Adipose tissue (tissue), 3 donors: ENCODE measurements around the gene NCKAP5L. TPM values are rescaled to one million over a fixed set of nuclear protein-coding genes. Genes with fewer than 3 reads are reported as not detected.

Experiments used
- H3K27ac ChIP-seq: one replicate; pipeline ENCODE4 v1.5.1; 2013; ENCODE audit warnings: low read depth, low read length
- WGBS, 3 donors: extraction: QIAGEN DNeasy Blood & Tissue Kit; methylation state at CpG; one replicate each; pipeline ENCODE4 v1.1.7; 2013; 5-methylcytosine and 5-hydroxymethylcytosine counted together
- polyA plus RNA-seq, 3 donors: library from polyadenylated mRNA; stranded (reverse); fragments of 200-250 nt; gene quantifications; one replicate each; pipeline ENCODE4 v1.2.3, GENCODE V29; 2013
- donor health status: healthy with polysubstance abuse.
- donor health status: Bipolar disorder and iron deficiency.
- donor health status: healthy.

Gene NCKAP5L
- polyA plus RNA-seq, 3 donors = 4.1 to 17.4 (median 11.6) TPM

DNA sequence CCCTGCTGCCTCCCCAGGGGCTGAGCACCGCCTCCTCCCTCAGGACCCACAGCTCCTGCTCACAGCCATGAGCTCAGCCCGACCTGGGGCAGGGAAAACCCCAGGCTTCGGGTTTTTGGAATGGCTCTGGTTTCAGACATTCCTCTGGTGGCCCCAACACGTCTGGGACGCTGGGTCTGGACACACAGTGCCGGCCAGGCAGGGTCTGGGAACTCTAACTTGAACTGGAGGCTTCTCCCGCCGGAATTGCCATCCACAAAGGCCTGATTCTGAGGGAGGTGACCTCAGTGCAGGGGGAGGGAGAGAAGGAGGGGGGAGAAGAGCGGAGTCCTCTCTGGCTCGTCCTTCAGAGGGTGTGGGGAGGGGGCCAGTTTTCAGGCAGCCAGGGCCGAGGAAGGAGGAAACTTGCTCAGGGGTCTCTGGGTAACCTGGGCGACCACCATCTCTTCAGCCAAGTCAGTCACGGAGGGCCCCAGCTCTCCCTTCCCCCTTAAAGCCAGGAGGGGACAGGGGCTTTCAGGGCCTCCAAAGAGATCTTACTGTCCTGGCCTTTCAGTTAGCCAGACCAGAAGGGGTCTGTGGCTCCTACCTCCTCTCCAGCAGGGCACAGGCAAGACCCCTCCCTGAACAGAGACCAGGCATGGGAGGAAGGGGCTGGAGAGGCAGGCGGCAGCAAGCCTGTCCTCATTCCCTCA, 19.4 kb downstream of the NCKAP5L start:
- peak overlapping the region; percentile 25 for H3K27ac ChIP-seq
- WGBS, 3 donors = 57 to 73% (median 58%) methylated on average over 14 of the region's 14 CpGs

DNA sequence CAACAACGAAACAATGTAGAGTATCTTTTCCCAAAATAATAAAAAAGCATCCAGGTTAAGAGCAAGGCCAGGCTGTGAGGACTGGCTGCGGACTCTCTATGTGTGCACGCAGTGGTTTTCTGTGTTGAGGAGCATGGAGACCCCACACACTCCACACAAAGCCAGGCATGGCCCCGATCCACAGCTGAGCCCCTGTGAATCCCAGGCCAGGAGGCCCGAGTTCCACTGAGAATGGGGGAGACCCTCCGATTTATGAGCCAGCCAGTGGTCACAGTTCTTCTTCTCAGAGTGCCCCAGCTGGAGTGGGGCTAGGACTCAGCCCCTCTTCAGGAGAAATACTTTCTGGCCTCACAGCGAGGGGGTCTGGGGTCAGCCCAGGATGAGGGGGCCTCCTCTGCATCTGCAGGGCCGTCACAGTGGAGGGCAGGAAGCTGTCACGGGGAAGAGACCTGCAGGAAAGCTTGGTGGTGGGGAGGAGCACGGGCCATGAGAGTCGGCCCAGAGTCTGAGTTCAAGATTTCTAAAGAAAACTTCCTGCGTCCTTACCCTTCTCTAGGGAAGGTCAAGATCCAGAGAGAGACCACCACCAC, 20.1 kb downstream of the NCKAP5L start:
- H3K27ac ChIP-seq = no peak overlapping the region
- 77 to 90% (median 82%) methylated on average over 12 of the region's 12 CpGs for WGBS, 3 donors

DNA sequence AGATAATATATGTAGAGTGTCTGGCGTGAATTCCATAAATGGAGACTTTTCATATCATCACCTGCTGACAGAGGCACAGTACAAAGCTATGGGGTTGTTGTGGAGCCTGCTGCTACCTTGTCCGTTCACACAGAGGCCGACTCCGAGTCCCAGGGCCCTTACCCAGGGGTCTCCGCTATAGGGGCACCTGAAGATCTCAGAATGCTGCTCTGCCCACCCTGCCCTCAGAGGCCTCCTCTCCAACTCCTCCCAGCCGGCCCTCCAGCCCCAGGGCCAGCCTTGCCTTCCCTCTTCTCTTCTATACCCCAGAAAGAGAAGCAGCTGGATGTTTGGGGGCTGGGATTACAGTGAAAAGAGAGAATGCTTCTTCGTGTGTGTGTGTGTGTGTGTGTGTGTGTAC, 21.3 kb downstream of the NCKAP5L start:
- WGBS, 3 donors = 86 to 93% (median 90%) methylated on average over 7 of the region's 7 CpGs
- no peak overlapping the region for H3K27ac ChIP-seq

DNA sequence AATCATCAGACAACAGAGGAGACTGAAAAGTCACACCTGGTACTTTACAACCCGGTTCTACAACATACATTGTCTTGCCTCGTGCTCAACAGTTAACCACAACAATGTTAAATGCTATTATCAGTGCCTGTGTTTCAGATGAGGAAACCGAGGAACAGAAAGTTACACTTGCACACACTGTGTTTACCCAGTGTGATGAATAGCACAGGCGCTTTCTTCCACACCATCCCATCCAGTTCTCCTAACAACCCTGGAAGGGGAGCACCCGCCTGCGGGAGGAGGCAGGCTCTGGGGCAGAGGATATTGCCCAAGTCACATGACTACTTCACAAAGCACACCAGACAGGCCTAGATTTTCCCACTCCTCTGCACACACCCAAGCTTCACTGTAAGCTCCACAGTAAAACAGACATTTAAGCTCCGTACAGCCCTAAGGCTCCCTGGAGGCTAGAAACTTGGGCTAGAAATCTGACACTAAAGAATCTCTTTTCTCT, 21.8 kb downstream of the NCKAP5L start:
- 82 to 88% (median 87%) methylated on average over 7 of the region's 7 CpGs for WGBS, 3 donors
- H3K27ac ChIP-seq = no peak overlapping the region

DNA sequence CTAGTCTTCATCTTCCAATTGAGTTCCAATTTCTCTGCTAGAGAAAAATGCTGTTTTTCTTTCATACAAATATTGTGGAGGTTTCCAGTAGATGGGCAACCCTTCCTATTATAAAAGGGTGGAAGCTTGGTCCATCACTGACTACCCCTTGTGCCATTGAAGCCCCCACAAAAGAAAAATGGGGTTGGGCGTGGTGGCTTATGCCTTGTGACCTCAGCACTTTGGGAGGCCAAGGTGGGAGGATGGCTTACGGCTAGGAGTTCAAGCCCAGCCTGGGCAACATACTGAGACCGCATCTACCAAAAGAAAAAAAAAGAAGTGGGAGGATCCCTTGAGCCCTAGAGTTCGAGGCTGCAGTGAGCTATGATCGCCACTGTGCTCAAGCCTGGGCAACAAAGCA, 22.8 kb downstream of the NCKAP5L start:
- H3K27ac ChIP-seq = no peak overlapping the region
- WGBS, 3 donors = 88 to 96% (median 93%) methylated on average over 5 of the region's 5 CpGs

DNA sequence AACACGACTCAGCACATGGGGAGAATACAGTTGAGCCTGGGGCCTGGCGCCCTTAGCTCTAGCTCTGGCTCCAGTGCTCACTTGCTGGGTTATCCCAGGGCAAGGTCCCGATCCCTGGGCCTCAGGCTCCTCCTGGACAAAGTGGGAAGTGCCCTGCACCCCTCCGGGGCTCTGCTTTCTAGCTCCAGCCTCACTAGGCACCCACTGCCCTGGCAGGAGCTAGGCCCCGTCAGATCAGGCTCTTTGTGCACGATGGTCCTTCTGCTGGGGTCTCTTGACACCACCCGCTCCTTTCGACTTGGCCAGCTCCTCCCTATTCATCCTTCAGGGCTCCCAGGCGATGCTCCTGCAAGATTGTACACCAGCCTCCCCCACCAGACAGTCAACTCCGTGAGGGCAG, 23.4 kb downstream of the NCKAP5L start:
- 95% methylated on average over 10 of the region's 10 CpGs for WGBS, 3 donors
- no peak overlapping the region for H3K27ac ChIP-seq

DNA sequence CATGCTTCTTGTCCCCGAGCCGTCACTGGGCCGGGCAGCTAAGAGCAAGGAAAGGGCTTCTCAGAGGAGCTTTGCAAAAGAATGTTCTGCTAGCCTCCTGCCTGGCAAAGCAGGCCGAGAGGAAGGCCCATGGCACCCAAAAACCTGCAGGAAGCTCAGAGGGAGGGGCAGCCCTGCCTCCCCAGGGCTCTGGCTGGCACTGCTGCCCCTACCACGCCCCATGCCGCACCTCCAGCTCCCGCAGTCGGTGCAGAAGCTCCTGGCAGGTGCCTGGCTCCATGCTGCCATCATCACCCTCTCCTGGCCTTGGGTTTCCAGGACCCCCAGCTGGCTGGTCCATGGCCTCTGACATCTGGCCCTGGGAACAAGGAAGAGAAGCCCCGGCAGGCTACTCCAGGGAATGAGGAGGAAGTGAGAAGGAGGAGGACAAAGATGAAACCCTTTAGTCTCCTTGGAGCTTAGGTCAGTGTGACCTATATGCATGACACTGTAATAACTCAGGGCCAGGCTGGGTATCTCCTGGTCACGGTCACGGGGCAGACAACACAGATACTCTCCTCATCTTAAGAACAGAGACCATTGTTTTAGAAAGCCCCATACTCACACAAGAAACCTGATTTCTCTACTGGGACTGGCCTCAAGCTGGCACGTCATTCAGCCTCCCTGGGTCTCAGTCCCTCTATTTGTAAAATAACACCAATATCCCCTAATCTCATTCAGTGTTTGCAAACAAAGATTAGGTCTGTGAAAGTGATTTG, 24.3 kb downstream of the NCKAP5L start:
- 84 to 88% (median 84%) methylated on average over 12 of the region's 12 CpGs for WGBS, 3 donors
- no peak overlapping the region for H3K27ac ChIP-seq

DNA sequence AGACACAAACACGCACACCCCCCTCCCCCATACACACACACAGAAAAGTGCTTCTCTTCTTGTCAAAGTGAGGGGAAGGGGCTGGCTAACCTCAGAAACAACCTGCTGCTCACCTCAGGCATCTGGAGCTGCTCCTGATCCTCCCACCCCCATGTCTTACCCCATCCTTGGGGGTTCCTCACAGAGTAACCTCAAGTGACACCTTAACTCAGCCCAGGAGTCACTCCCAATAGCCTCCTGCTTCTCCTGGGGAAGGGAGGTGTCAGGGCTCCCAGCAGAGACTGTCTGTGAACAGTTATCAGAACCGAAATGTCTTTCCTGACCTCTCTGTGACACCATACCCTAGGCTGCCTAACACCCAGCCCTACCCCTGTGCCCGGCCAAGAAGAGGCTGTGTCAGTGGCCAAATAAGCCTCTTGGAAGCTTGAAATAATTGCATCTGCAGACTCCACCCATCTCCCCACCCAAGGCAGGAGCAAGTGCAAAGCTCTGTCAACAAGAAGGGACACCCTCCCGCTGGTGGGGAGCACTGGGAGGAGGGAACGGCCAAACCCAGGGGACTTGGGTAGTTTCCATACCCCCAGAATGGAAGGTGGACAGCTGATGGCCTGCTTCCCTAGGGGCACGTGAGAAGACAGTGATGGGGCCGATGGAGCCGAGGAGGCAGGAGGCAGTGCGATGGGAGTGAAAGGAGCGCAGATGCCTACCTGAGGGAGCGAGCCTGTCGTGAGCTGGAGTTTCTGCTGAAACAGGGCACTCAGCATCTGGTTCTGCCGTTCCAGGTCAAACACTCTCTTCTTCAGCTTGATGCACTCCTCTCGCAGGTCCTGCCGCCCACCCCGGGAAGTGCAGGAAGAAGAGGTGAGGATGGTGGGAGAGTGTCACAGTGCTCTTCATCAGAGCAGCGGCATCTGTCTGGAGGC, 26.8 kb downstream of the NCKAP5L start:
- H3K27ac ChIP-seq = no peak overlapping the region
- 86 to 88% (median 88%) methylated on average over 17 of the region's 17 CpGs for WGBS, 3 donors

DNA sequence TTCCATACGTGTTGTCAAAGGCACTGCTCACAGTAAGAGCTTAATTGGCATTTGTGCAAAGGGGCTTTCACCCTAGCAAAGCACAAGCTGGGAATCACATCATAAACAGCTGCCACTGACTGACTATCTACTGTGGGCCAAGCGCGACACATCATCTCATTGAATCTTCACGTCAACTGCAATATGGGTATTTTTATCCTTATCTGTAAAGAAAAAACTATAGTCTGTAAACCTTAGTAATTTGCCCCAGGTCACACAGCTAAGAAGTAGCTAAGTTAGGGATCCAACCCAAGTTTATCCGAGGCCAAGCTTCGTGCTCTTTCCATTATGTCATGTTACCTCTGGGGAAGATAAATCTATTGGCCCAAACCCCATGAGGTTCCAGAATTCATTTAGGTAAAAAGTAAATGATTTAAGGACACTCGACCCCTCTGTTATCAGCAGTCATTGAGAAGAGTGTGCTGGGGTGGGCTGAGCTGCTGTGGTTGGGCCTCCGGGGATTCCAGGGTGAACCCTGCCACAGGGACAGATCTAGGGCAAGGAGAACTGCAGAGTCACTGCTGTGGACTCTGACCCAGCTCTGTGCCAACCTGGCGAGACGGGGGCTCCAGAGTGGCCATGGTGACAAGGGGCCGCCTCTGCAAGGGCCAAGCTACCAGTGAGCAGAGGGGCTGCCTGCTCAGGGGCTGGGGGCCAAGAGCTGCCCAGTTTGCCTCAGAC, 27.6 kb downstream of the NCKAP5L start:
- WGBS, 3 donors = 72 to 82% (median 79%) methylated on average over 11 of the region's 11 CpGs
- no peak overlapping the region for H3K27ac ChIP-seq

DNA sequence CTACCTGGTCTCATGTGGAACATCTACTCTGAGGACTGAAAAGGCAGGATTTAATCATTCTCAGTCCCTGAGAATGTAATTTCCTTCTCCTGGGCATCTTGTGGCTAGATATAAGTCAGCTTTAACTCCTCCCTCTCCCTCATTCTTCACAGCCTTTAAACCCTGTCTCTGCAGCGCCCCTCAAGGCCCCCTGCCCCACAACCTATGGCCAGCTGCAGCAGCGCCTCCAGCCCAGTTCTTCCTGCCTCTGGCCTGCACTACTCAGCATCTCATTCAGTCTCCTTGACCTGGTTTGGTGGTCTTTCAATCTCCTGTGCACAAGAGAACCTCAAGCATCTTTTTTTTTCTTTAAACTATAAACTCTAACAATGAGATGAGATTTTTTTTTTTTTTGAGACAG, 29.3 kb downstream of the NCKAP5L start:
- 86 to 92% (median 91%) methylated on average over 2 of the region's 2 CpGs for WGBS, 3 donors
- H3K27ac ChIP-seq = no peak overlapping the region

DNA sequence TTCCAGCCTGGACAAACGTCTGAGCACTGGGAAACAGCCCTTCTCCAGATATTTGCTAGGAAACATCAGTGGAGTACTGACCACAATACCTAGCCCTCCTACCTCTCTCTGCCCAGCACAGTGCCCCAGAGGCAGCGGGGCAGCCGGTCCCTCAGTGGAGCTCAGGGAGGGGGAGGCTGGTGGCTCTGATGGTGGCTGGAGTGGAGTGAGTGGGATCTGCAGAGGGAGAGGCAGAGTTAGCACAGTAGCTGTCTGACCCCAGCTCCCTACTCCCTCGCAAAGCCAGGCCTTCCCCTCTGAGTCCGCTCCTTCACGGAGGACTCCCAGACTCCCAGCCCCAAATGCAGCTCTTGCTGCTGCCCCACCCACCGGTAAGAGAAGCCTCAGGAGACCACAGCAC, 30.0 kb downstream of the NCKAP5L start:
- 77 to 84% (median 81%) methylated on average over 6 to 7 of the region's 7 CpGs for WGBS, 3 donors
- no peak overlapping the region for H3K27ac ChIP-seq

DNA sequence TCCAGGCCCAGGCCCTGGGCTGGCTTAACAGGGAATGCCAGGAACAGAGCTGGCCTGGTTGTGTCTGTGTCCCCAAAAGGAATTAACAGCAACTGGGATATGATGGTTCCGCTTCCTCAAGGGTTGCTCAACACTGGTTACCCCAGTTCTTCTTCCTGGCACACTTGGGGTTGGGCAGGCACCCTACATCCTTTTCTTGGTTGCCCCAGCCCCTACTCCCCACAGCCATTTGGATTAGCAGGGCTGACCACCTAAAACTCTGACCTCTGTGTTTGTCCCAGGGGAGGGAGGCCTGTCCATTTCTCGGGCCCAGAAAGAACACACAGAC, 30.8 kb downstream of the NCKAP5L start:
- no peak overlapping the region for H3K27ac ChIP-seq
- 66 to 85% (median 74%) methylated on average over 2 of the region's 2 CpGs for WGBS, 3 donors

DNA sequence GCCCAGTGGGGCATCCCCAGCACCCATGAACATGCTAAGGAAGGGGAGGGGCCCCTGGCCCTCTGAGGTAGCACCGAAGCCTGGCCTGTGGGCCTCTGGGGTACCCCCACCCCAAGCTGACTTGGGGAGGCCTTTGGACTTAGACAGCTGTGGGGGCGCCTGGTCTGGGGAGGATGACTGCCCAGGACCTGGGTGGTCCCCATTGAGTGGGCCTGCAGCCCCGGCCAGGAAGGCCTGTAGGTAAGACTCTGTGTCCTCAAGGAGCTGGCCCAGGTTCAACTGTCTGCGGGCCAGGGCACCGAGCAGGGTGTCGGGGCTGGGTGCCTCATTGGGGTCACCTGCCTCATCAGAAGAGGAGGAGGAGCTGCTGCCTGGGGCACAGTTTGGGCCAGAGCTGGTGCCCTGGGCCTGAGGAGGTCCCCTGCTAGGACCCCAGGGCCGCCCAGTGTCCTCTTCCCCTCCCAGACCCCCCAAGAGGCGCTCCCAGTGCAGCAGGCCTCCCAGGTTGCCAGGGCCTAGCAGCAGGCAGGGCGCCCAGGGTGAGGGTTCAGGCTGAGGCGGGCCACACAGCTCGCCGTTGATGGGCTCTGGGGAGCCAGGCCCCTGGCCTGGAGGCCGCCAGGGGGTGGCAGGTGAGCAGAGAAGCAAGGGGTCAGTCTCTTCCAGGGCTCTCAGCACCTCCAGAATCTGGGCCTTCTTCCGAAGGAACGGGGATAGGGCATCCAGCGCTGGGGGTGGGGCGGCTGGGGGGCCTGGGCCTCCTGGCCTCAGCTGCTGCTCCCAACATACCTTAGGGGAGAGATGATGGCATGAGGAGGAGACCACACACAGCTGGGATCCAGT, 31.4 kb downstream of the NCKAP5L start:
- no peak overlapping the region for H3K27ac ChIP-seq
- WGBS, 3 donors = 85 to 91% (median 89%) methylated on average over 15 to 17 of the region's 17 CpGs

DNA sequence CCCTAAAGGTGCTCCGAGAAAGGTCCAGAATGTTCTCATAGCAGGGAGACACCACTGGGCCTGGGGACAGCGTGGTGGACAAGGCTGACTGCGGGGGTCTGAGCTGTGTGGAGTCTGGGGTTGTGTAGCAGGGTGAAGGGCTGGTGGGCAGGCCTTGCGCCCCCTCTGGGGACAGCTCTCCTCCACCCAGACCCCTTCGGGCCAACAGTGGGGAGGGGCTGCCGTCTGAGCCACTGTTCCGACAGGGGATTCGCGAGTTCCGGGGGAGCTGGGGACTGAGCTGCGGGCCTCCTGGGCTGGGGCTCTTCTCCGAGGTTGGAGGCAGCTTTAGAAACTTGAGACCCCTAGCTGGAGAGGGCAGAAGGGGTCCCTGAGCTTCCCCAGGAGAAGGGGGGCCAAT, 32.1 kb downstream of the NCKAP5L start:
- WGBS, 3 donors = 90 to 93% (median 92%) methylated on average over 12 of the region's 12 CpGs
- H3K27ac ChIP-seq = no peak overlapping the region

DNA sequence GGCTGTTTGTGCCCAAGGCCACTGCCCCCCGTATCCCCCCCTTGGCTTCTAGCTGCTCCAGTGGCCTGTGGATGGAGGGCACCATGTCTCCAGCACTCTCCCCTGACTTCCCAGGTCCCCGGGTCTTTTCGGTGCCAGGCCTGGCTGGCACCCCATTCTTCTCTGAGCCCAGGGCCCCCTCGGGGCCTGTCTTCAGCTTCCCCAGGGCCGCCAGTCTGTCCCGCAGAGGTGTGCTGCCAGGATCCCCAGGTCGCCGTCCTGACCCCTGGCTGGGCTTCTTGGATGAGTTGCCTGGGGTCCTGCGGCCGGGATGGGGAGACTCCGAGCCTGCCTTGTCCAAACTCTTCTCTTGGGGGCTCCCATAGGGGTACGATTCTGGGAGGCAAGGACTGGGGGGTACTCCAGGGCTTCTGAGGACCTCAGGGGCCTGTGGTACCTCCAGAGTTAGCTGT, 32.5 kb downstream of the NCKAP5L start:
- 83 to 94% (median 91%) methylated on average over 12 of the region's 12 CpGs for WGBS, 3 donors
- H3K27ac ChIP-seq = no peak overlapping the region

DNA sequence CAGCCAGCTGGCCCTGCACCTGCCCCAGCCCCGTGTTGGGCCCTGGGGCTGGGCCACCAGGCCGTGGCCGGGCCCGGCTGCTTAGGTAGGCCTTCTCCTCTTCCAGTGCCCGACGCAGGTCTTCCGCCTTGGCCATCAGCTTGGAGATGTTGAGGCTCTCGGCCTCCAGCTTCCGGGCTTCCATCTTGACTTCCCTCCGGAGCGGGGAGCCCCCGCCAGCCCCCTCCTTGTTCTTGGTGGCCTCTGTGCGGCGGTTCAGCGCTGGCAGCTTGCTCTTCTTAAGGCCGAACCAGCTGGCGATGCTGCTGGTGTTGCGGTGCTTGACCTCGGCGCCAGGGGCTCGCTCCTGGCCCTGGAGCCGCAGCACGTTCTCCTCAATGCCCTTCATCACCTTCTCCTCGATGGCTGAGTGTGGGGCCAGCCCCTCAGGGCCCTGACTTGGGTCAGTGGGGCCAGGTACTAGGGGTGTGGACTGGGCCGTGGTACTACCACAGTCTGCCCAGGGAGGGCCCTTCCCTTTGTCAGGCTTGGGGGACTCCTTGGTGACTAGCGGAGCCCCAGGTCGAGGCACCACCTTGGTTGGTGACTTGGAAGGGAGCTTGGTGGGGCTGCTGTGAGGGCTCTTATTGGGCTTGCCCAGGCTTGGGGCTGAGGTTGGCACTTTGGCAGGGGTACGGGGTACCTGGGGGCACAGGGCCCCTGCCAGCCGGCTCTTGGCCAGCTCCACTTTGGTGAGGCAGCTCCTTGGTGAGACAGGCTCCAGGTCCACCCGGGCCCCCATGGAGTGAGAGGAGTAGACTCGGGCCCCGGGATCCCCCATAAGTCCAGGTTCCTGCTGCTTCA, 33.2 kb downstream of the NCKAP5L start:
- 92 to 95% (median 93%) methylated on average over 32 of the region's 32 CpGs for WGBS, 3 donors
- no peak overlapping the region for H3K27ac ChIP-seq
